A673 (cell line): Measurements from ENCODE around the gene DACT3.

Experiments
- EZH2 ChIP-seq: fragments of 200-600 bp; sonication (generic); IDR thresholded peaks from 2 replicates; pipeline ENCODE4 v1.6.1; 2017; ENCODE audit warnings: borderline replicate concordance, low read depth, mild to moderate bottlenecking, mixed read lengths, antibody characterized with exemption, low read length; ENCODE audit not compliant: poor library complexity, severe bottlenecking
- TF ChIP-seq, protein P1 (sequence below): fragments of 300-800, 200-600 bp; sonication (generic); conservative IDR thresholded peaks from 2 replicates; pipeline ENCODE4 v1.5.1; 2017; ENCODE audit warnings: low read depth, mild to moderate bottlenecking, antibody characterized with exemption, low read length, moderate library complexity, mixed read lengths

DNA sequence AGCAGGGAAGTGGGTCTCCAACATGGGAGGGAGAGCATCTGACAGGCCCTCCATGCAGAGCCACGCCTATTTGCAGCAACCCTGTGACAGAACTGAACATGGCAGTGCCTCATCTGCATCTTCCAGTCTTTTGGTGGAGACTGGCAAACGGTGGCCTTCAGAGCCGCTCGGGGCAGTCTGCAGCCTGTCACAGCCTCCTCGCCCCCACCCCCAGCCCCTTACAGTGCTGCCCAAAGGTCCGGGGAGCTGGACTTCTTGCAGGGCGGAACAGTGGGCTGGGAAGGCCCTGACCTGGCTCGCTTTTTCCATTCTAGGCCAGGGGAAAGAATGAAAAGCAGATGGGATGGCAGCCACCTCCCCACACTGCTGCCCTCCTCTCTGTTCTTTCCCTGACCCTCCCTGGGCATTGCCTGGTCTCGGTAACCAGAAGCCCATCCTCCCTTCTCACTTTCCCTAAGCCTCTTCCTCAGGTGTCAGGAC is 57.2 kb downstream of the DACT3 start:
- TF ChIP-seq, protein P1, sequence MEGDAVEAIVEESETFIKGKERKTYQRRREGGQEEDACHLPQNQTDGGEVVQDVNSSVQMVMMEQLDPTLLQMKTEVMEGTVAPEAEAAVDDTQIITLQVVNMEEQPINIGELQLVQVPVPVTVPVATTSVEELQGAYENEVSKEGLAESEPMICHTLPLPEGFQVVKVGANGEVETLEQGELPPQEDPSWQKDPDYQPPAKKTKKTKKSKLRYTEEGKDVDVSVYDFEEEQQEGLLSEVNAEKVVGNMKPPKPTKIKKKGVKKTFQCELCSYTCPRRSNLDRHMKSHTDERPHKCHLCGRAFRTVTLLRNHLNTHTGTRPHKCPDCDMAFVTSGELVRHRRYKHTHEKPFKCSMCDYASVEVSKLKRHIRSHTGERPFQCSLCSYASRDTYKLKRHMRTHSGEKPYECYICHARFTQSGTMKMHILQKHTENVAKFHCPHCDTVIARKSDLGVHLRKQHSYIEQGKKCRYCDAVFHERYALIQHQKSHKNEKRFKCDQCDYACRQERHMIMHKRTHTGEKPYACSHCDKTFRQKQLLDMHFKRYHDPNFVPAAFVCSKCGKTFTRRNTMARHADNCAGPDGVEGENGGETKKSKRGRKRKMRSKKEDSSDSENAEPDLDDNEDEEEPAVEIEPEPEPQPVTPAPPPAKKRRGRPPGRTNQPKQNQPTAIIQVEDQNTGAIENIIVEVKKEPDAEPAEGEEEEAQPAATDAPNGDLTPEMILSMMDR = no peak
- TF ChIP-seq EZH2 = no peak
